PC-9 (cell line): Measurements from ENCODE around the gene ZNF134. TPM values are rescaled to one million over a fixed set of nuclear protein-coding genes. Genes with fewer than 3 reads are reported as not detected.
A peak's percentile ranks its signal among the peaks of the same experiment; 100 is the strongest.

Experiments used
- BruUV-seq: library from RNA; stranded (reverse); fragments of 400-500 nt; replicated peaks from 2 replicates; lab custom pipeline; 2021; lab: Mats Ljungman, UMichigan
- CTCF ChIA-PET: fragments of 300-600 bp; sonication (Branson Sonifier 250); formaldehyde crosslinking; loops from one replicate; lab custom pipeline; 2022; ENCODE audit warnings: antibody characterized with exemption; lab: Charles Lee
- POLR2A ChIA-PET: fragments of 300-600 bp; sonication (Branson Sonifier 250); formaldehyde crosslinking; loops from one replicate; lab custom pipeline; 2022; ENCODE audit warnings: antibody characterized with exemption; ENCODE audit not compliant: unreplicated experiment; lab: Charles Lee
- DNase-seq, 2 experiments: peaks; one replicate each; pipeline versions ENCODE4 v3.0.0 to v3.0.0-alpha.2; 2015 to 2022; ENCODE audit warnings: mixed read lengths in 1 of 2
- H2AFZ ChIP-seq: fragments of 200-600 bp; sonication (generic); 2 replicates; pipeline ENCODE4 v1.8.1; 2017; ENCODE audit warnings: antibody characterized with exemption
- H3F3A ChIP-seq: fragments of 200-600 bp; sonication (generic); 2 replicates; pipeline ENCODE4 v1.8.1; 2017; ENCODE audit warnings: antibody characterized with exemption, mild to moderate bottlenecking, low read depth; ENCODE audit not compliant: insufficient read depth
- H3K27ac ChIP-seq: fragments of 200-600 bp; sonication (generic); 2 replicates; pipeline ENCODE4 v1.6.1; 2016; ENCODE audit warnings: mixed run types
- H3K27me3 ChIP-seq: fragments of 200-600 bp; sonication (generic); 2 replicates; pipeline ENCODE4 v1.6.1; 2016; ENCODE audit warnings: low read depth, mixed run types; ENCODE audit not compliant: insufficient read depth
- H3K36me3 ChIP-seq: fragments of 200-600 bp; sonication (generic); 2 replicates; pipeline ENCODE4 v1.6.1; 2016; ENCODE audit warnings: low read depth, mixed run types
- H3K4me1 ChIP-seq: fragments of 200-600 bp; sonication (generic); replicated peaks from 2 replicates; pipeline ENCODE4 v1.6.1; 2016; ENCODE audit warnings: mixed run types; ENCODE audit not compliant: insufficient read depth
- H3K4me2 ChIP-seq: fragments of 200-600 bp; sonication (generic); 2 replicates; pipeline ENCODE4 v1.6.1; 2017; ENCODE audit warnings: mixed run types
- H3K4me3 ChIP-seq: fragments of 200-600 bp; sonication (generic); 2 replicates; pipeline ENCODE4 v1.6.1; 2016; ENCODE audit warnings: mixed run types
- H3K79me2 ChIP-seq: fragments of 200-600 bp; sonication (generic); 2 replicates; pipeline ENCODE4 v1.6.1; 2017; ENCODE audit warnings: low read depth, mixed run types
- H3K9me2 ChIP-seq: fragments of 200-600 bp; sonication (generic); 2 replicates; pipeline ENCODE4 v1.8.1; 2017; ENCODE audit warnings: mild to moderate bottlenecking; ENCODE audit not compliant: insufficient read depth
- H3K9me3 ChIP-seq: fragments of 200-600 bp; sonication (generic); 2 replicates; pipeline ENCODE4 v1.8.1; 2016; ENCODE audit warnings: low read depth; ENCODE audit not compliant: insufficient read depth
- H4K20me1 ChIP-seq: fragments of 200-600 bp; sonication (generic); 2 replicates; pipeline ENCODE4 v1.8.1; 2017; ENCODE audit not compliant: insufficient read depth
- CTCF ChIP-seq: fragments of 200-600 bp; sonication (generic); conservative IDR thresholded peaks from 2 replicates; pipeline ENCODE4 v1.6.1; 2017; ENCODE audit warnings: mixed run types, antibody characterized with exemption, mild to moderate bottlenecking, moderate library complexity
- EZH2 ChIP-seq: fragments of 200-600 bp; sonication (generic); IDR thresholded peaks from 2 replicates; pipeline ENCODE4 v1.8.0; 2017; ENCODE audit warnings: antibody characterized with exemption, low read depth
- intact Hi-C: fragments of 100-400 bp; cut with micrococcal nuclease; formaldehyde crosslinking; loops from one replicate; pipeline ENCODE4 v1.10.0; 2022; ENCODE audit not compliant: unreplicated experiment
- total RNA-seq: library from RNA; stranded (reverse); gene quantifications from 2 replicates; pipeline ENCODE4 v1.2.3, GENCODE V29; 2021

The ZNF134 gene
- total RNA-seq, 1 experiment from 2014 or later, result 16.5 TPM

- Histone ChIP-seq H3K4me2 (peak within 1 kb of the TSS; percentile 87), H3F3A (no peaks in the 10 kb centered on the region), H2AFZ (peak within 1 kb of the TSS; percentile 97), H3K27me3 (0 out of 2 replicates have a peak, but pooled peaks cover 3% of the 10 kb centered on the region), H3K4me1 (peaks cover 10% of the 10 kb centered on the region), H3K36me3 (peaks cover 44% of the 10 kb centered on the region), H3K9me2 (no peaks in the 10 kb centered on the region), H3K9me3 (peaks cover 47% of the 10 kb centered on the region), H3K79me2 (peaks cover 14% of the 10 kb centered on the region), H3K4me3 (peak within 1 kb of the TSS; percentile 75), H4K20me1 (no peaks in the 10 kb centered on the region), H3K27ac (no peak within 1 kb of the TSS)
- POLR2A ChIA-PET, result interaction anchor here (0.6 kb wide), 1 partner anchor 228 kb away, joined by 3 read pairs; the partner anchor contains the start of gene ZNF304
- intact Hi-C loops, result loop anchor here (1.0 to 5.0 kb wide), 5 partner anchors 18 to 338 kb away; partner anchors contain the start of genes ZNF17, ZNF417, ZNF551 and ZNF772
- DNase-seq, result peak; percentile 97
- TF ChIP-seq EZH2 (no peak), CTCF (no peak; the same call in 1 of the 2 replicates)
- BruUV-seq, result no TSS peak
- CTCF ChIA-PET, result interaction anchor here (1.1 kb wide), 1 partner anchor 103 kb away, joined by 3 read pairs; the partner anchor contains the start of gene ZNF551
These were observed 35.4 kb upstream of the ZNF134 start, which contains the start of gene ZNF416 for GRCh38 chr19:57578487-57579205. TSS of gene ZNF416 (minus strand) at chr19:57578911. CDS start at chr19:57578704, 207 bp downstream.

GRCh38 chr19:57583104-57583520 lies 30.9 kb upstream of the ZNF134 start:
- H3K4me3 ChIP-seq, result no peak overlapping the region
- H4K20me1 ChIP-seq, result no peaks in the 10 kb centered on the region
- H3K9me2 ChIP-seq, result no peaks in the 10 kb centered on the region
- peaks cover 16% of the 10 kb centered on the region for H3K9me3 ChIP-seq
- BruUV-seq, result no TSS peak
- no peak overlapping the region for H3K4me2 ChIP-seq
- H3K79me2 ChIP-seq, result peaks cover 4% of the 10 kb centered on the region; the same call in 1 of the 2 replicates
- H2AFZ ChIP-seq, result no peak overlapping the region
- 0 out of 2 replicates have a peak, but pooled peaks cover 3% of the 10 kb centered on the region for H3K27me3 ChIP-seq
- intact Hi-C loops, result no loop called here
- no peak for DNase-seq
- POLR2A ChIA-PET, result no interaction called here
- H3K27ac ChIP-seq, result no peak overlapping the region
- TF ChIP-seq CTCF, result no peak
- TF ChIP-seq EZH2, result no peak
- no peaks in the 10 kb centered on the region for H3F3A ChIP-seq
- CTCF ChIA-PET, result no interaction called here
- no peaks in the 10 kb centered on the region for H3K36me3 ChIP-seq
- H3K4me1 ChIP-seq, result peaks cover 4% of the 10 kb centered on the region; the same call in 1 of the 2 replicates

- no peak within 1 kb of the TSS for H3K4me3 ChIP-seq
These were observed 30.3 kb upstream of the ZNF134 start, which contains the start of gene ZIK1 for GRCh38 chr19:57583521-57584416. TSS of gene ZIK1 (plus strand) at chr19:57584145. CDS start at chr19:57584357, 212 bp downstream.

More at GRCh38 chr19:57583521-57584416, 30.3 kb upstream of the ZNF134 start, which contains the start of gene ZIK1:
- peaks cover 4% of the 10 kb centered on the region; the same call in 1 of the 2 replicates for H3K4me1 ChIP-seq
- H4K20me1 ChIP-seq, result no peaks in the 10 kb centered on the region
- intact Hi-C loops, result no loop called here
- H3K27me3 ChIP-seq, result 0 out of 2 replicates have a peak, but pooled peaks cover 3% of the 10 kb centered on the region
- H2AFZ ChIP-seq, result no peak within 1 kb of the TSS
- H3F3A ChIP-seq, result no peaks in the 10 kb centered on the region
- BruUV-seq, result no TSS peak
- H3K27ac ChIP-seq, result no peak within 1 kb of the TSS
- H3K9me2 ChIP-seq, result no peaks in the 10 kb centered on the region
- ChIA-PET POLR2A (no interaction called here), CTCF (no interaction called here)
- H3K79me2 ChIP-seq, result no peaks in the 10 kb centered on the region
- TF ChIP-seq EZH2, result no peak
- TF ChIP-seq CTCF, result no peak
- H3K9me3 ChIP-seq, result peaks cover 17% of the 10 kb centered on the region
- no peak within 1 kb of the TSS for H3K4me2 ChIP-seq
- DNase-seq, result peak in 1 of 2 experiments; percentile 49
- no peaks in the 10 kb centered on the region for H3K36me3 ChIP-seq
